Neural cell (in vitro differentiated cells): ENCODE measurements around the gene ENO4.

Source experiments
- CTCF ChIP-seq: fragments of 450-650 bp; IDR thresholded peaks from 2 replicates; pipeline ENCODE4 v1.5.1; 2014; ENCODE audit warnings: antibody characterized with exemption, mild to moderate bottlenecking, moderate library complexity; ENCODE audit not compliant: poor library complexity, severe bottlenecking
- EP300 ChIP-seq: fragments of 450-650 bp; conservative IDR thresholded peaks from 2 replicates; pipeline ENCODE4 v1.6.1; 2014; ENCODE audit warnings: antibody characterized with exemption, mild to moderate bottlenecking, moderate library complexity; ENCODE audit not compliant: poor library complexity, severe bottlenecking
- EZH2 ChIP-seq: fragments of 200-600, 300-800 bp; shearing (Covaris generic), sonication (generic); IDR thresholded peaks from 2 replicates; pipeline ENCODE4 v1.6.1; 2014; ENCODE audit warnings: antibody characterized with exemption, low read length, borderline replicate concordance, mild to moderate bottlenecking; ENCODE audit not compliant: insufficient read depth, poor library complexity, severe bottlenecking
- MXI1 ChIP-seq: fragments of 450-650 bp; conservative IDR thresholded peaks from 2 replicates; pipeline ENCODE4 v1.6.1; 2014; ENCODE audit warnings: antibody characterized with exemption, mild to moderate bottlenecking; ENCODE audit not compliant: poor library complexity, severe bottlenecking
- POLR2AphosphoS5 ChIP-seq: IDR thresholded peaks from 2 replicates; pipeline ENCODE4 v1.6.1; 2012
- RAD21 ChIP-seq: fragments of 450-650 bp; conservative IDR thresholded peaks from 2 replicates; pipeline ENCODE4 v1.6.1; 2014; ENCODE audit warnings: antibody characterized with exemption, mild to moderate bottlenecking, moderate library complexity
- SMC3 ChIP-seq: fragments of 450-650 bp; conservative IDR thresholded peaks from 2 replicates; pipeline ENCODE4 v1.6.1; 2014; ENCODE audit warnings: antibody characterized with exemption, mild to moderate bottlenecking, moderate library complexity; ENCODE audit not compliant: poor library complexity
- TAF1 ChIP-seq: IDR thresholded peaks from 2 replicates; pipeline ENCODE4 v1.6.1; 2012; ENCODE audit warnings: low read depth
- TF ChIP-seq, protein P1 (sequence below): IDR thresholded peaks from 2 replicates; pipeline ENCODE4 v1.6.1; 2012; ENCODE audit warnings: borderline replicate concordance

DNA sequence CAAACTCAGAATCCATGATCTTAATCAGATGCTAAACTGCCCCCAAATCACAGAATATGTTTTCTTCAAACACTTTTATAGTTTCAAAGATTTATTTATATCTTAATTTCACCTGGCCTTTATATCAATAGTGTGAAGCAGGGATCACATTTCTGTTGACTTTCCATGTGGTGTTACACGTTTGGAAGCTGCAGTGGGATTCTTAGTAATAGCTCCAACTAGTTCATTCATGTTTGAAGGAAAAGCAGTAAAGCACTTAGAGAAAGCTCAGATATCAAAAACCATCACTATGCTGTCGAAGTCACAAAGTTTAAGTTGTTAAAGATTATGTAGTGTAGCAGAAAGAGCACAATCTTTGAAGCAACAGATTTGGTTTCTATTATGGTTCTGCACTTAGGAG is 16.8 kb downstream of the ENO4 start:
- TF ChIP-seq, protein P1, sequence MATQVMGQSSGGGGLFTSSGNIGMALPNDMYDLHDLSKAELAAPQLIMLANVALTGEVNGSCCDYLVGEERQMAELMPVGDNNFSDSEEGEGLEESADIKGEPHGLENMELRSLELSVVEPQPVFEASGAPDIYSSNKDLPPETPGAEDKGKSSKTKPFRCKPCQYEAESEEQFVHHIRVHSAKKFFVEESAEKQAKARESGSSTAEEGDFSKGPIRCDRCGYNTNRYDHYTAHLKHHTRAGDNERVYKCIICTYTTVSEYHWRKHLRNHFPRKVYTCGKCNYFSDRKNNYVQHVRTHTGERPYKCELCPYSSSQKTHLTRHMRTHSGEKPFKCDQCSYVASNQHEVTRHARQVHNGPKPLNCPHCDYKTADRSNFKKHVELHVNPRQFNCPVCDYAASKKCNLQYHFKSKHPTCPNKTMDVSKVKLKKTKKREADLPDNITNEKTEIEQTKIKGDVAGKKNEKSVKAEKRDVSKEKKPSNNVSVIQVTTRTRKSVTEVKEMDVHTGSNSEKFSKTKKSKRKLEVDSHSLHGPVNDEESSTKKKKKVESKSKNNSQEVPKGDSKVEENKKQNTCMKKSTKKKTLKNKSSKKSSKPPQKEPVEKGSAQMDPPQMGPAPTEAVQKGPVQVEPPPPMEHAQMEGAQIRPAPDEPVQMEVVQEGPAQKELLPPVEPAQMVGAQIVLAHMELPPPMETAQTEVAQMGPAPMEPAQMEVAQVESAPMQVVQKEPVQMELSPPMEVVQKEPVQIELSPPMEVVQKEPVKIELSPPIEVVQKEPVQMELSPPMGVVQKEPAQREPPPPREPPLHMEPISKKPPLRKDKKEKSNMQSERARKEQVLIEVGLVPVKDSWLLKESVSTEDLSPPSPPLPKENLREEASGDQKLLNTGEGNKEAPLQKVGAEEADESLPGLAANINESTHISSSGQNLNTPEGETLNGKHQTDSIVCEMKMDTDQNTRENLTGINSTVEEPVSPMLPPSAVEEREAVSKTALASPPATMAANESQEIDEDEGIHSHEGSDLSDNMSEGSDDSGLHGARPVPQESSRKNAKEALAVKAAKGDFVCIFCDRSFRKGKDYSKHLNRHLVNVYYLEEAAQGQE = no peak
- TF ChIP-seq EP300 = no peak
- no peak for TF ChIP-seq EZH2
- TF ChIP-seq POLR2AphosphoS5 = no peak
- no peak for TF ChIP-seq CTCF
- TF ChIP-seq SMC3 = no peak
- TF ChIP-seq TAF1 = no peak
- TF ChIP-seq MXI1 = no peak
- no peak for TF ChIP-seq RAD21
